Stimulated activated CD8-positive, alpha-beta memory T cell treated with anti-CD3 and anti-CD28 coated beads, Interleukin-12 subunit alpha, Interleukin-12 subunit beta, amount 100 ng/mL, for 24 hours (primary cell): Measurements from ENCODE around the gene FOXP4.
"Not testable (repeated sequence)": the region's sequence is repeated elsewhere in the genome, so short reads cannot be mapped to it uniquely, and the experiment has no call there.

Experiments used
- DNase-seq: peaks from one replicate; pipeline ENCODE4 v3.0.0-alpha.2; 2020; ENCODE audit errors: extremely low read depth

Gene FOXP4

GRCh38 chr6:41599015-41599851 is 53.1 kb downstream of the FOXP4 start:
- DNase-seq = no peak

- no peak for DNase-seq
These were observed 53.8 kb downstream of the FOXP4 start for GRCh38 chr6:41599852-41600445.

DNA sequence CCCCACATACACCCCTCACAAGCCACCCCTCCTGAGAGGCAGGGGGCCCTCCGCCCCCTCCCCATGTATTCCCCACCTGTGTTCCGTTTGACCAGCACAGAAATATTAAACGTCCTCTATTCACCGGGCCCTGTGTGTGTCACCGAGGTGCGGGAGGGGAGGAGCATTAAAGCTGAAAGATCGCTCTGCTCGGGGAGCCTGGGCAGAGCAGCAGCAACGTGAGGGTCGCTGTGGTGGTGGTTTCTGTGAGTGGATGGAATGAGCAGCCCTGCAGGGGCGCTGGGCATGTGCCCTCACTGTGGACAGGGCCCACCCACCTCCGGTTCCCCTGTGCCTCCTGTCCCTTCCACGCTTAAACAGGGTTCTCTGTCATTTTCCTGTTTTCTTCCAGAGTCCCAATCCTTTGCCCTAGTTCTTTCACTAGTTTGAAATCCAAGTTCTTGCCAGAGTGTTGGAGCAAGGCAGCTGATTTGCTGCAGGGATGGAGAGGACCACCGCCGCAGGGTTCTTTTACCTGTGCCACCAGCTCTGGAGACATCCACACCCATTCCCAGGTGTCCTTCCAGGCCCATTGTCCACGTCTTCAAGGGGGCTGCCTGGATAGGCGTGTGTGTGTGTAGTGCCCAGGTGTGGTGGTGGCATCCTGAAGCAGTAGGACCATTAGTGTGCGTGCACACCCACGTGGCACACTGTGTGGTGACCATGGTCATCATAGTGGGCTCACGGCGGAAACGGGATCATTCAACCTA is 54.5 kb downstream of the FOXP4 start:
- DNase-seq = no peak

DNA sequence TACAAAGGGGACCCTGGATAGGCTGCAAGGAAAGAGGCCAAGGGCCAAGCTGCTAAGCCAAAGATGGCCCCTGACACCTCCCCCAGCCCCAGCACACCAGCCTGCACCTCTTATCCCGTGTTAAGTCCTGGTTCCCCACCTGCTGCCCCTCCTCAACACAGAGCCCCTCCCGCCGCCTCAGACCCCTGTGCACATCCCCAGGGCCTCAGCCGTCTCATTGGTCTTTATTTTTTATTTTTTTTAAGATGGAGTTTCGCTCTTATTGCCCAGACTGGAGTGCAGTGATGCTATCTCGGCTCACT is 55.0 kb downstream of the FOXP4 start:
- no peak for DNase-seq

GRCh38 chr6:41602422-41602743 is 56.2 kb downstream of the FOXP4 start:
- DNase-seq = no peak

DNA sequence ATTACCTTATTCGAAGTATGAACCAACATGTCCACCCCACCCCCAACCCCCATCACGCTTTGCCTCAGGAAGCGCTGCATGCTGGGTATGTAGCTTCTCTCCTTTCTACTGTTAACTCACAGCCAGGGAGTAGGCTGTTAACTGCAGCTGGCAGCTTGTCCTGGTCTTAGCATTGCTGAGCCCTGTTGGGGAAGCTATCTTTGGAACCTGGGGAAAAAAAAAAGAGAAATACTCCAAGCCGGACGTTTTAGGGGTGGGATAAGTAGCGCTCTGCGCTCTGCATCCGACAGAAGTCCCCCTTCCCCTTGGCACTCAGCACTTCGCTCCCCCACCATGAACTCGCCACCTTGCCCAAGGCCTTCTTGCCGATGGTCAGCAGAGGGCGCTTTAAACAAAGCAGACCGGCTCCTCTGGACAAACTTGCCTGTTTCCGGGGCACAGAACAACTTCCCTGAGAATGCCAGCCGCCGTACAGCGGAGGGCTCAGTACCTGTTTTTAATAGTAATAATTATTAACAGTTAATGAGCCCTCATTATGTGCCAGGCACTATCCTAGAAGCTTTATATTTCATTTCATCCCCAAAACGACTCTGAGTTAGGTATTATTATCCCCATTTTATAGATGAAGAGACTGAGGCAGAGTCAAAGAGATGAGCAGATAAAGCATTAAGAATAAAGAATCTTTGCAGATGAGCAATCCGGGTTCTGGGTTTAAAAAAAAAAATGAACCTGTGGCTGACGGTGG is 56.9 kb downstream of the FOXP4 start:
- peak; percentile 33 for DNase-seq

GRCh38 chr6:41604006-41604405 is 57.8 kb downstream of the FOXP4 start:
- DNase-seq = no peak

- DNase-seq = no peak
These were observed 59.5 kb downstream of the FOXP4 start for GRCh38 chr6:41605649-41606048.

DNA sequence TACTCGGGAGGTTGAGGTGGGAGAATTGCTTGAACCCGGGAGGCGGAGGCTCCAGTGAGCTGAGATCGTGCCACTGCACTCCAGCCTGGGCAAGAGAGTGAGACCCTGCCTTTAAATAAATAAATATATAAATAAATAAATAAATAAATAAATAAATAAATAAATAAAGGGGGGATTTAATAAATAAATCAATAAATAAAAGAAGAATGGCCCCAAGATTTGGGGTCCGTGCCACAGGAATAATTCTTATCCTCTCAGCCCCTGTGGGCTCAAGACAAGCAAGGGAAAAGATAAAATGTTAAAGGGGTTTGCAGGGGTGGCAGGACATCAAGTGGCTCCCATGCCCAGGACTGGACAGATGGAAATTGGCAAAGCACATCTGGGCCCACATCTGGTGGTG is 60.9 kb downstream of the FOXP4 start:
- no peak for DNase-seq

GRCh38 chr6:41607736-41608135 is 61.6 kb downstream of the FOXP4 start:
- DNase-seq = no peak

DNA sequence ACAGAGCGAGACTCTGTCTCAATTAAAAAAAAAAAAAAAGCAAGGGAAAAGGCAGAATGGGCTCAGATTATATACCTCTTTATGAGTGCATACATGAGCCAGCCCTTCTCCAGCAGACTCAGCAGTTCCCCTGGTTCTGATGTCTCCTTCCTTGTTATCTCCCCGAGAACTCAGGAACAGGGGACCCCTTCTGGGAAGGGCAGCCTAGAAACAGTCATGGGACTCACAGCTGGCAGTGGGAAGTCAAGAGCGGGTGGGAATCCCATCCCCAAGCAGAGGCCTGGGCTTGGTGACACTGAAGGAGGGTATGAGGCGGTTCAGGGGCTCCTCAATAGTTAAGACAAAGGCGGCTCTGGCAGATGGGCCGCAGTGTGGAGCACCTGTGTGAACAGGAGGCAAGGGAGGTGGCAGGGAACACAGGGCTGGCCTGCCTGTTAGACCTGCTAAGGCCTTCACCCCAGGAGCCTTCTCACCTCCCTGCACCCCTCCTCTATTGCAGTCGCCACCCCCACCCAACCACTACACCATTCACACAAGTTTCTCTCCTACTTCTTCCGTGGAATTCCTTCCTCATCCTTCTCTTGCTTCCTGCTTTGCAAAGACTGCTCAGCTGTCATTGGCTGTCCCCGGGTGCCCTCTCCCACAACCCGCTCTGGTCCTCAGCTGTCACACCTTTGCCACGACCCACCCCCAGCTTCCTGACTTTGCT is 62.4 kb downstream of the FOXP4 start:
- DNase-seq = no peak

DNA sequence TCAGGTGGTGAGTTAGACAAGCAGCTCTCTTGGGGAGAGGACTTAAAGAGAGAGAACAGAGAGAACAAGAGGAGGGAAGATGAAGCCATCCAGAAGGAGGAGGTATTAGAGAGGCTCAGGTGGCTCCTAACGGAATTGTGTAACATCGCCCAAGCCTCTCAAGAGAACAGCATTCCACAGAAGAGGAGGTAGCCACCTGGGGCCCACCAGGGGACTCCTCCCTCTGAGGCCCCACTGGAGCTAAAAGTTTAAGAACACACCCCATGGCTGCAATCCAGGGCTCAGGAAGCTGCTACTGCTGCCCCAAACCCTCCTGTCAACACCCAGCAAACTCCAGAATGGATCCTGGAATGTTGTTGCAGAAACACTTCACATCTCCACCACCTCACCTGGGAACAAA is 68.5 kb downstream of the FOXP4 start:
- DNase-seq = no peak

DNA sequence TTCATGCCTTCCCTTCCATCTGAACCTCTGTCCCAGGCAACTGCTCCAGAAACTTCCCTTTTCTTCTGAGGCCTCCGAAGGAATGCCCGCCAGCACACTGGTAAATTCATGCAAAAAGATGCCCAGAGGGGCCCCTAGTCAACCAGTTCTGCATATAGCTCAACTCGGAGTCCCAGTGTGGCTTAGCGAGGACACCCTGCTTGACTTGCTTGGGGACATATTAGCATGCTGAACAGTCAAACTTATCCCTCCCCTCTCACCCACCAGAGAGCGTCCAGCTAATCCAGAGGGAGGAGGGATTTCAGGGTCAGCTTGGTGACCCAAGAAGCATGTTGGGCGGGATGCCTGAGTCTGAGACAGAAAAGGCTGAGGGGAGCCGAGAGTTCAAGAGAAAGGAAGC is 69.1 kb downstream of the FOXP4 start:
- no peak for DNase-seq

DNA sequence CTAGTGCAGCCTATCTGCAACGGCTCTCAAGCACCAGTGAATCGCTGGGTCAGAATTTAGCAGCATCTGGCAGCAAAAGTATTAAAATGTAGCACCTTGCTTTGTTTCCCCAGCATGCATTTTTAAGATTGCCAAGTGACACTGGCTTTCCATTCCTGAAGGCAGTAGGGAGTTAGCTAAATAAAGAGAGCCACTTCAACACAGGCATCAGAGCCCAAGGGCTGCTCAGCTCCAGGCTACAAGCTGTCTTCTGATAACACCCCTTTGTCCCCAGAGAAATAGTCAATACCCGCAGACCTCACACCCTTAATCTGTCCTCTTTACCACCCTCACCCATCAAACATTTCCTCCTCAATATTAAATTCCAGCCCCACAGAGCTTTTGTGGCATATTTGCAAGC is 72.4 kb downstream of the FOXP4 start:
- DNase-seq = no peak

- not testable (repeated sequence) for DNase-seq
These were observed 73.0 kb downstream of the FOXP4 start for GRCh38 chr6:41619193-41619592.

- DNase-seq = no peak
These were observed 75.2 kb downstream of the FOXP4 start for GRCh38 chr6:41621367-41621766.

DNA sequence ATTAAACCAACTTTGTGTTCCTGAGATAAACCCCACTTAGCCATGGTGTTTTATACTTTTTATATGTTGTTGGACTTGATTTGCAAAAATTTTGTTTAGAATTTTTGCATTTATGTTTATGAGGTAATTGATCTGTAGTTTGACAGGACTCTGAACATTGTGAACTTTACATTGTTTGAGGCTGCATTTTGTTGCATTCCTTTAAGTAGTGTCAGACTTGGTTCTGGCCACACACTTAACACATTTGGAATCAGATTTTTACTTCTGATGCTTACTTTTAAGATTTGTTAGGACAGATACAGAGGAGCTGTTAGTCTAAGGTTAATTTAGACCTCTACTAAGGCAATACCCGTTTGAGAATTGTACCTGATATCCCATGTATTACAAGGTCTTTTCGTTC is 75.6 kb downstream of the FOXP4 start:
- no peak for DNase-seq

- no peak for DNase-seq
These were observed 76.2 kb downstream of the FOXP4 start for GRCh38 chr6:41622206-41622988.

DNA sequence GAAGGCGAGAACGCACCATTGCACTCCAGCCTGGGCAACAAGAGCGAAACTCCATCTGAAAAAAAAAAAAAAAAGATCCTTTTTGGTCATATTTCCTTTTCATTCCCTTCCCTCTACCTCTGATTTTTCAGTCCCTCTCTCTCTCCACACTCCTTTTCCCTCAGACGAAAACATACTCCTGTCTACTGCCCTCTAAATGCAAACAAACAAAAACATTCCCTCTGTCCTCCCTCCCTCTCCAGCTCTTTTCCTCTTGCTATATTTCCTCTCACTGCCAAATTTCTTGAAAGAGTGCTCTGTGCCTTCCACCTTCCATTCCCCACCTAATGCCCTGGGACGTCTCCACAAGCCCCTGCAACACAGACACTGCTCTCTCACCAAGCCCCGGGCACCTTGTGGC is 77.1 kb downstream of the FOXP4 start:
- DNase-seq = no peak

- no peak for DNase-seq
These were observed 78.6 kb downstream of the FOXP4 start for GRCh38 chr6:41624621-41625380.
